OCI-LY1 (cell line): Measurements from ENCODE around the gene MPG.
A peak's percentile ranks its signal among the peaks of the same experiment; 100 is the strongest.

ENCODE experiments used
- H2AFZ ChIP-seq: fragments of 200-600 bp; sonication (generic), shearing (Covaris generic); 2 replicates; pipeline ENCODE4 v1.6.0; 2014; ENCODE audit warnings: antibody characterized with exemption, mild to moderate bottlenecking, low read length
- H3F3A ChIP-seq: fragments of 200-600 bp; sonication (generic), shearing (Covaris generic); 2 replicates; pipeline ENCODE4 v1.6.0; 2014; ENCODE audit warnings: mild to moderate bottlenecking, antibody characterized with exemption, low read length, moderate library complexity; ENCODE audit not compliant: insufficient read depth
- H3K27ac ChIP-seq: fragments of 200-600 bp; sonication (generic); 2 replicates; pipeline ENCODE4 v1.5.1; 2014; ENCODE audit warnings: low read length, mixed run types, mild to moderate bottlenecking, low read depth; ENCODE audit not compliant: poor library complexity, severe bottlenecking
- H3K27me3 ChIP-seq: fragments of 200-600 bp; sonication (generic); 2 replicates; pipeline ENCODE4 v1.6.0; 2014; ENCODE audit warnings: antibody characterized with exemption, mild to moderate bottlenecking, low read length, moderate library complexity; ENCODE audit not compliant: insufficient read depth
- H3K36me3 ChIP-seq: fragments of 200-600 bp; sonication (generic); 2 replicates; pipeline ENCODE4 v1.6.1; 2014; ENCODE audit warnings: mild to moderate bottlenecking, antibody characterized with exemption, low read length, moderate library complexity, mixed read lengths; ENCODE audit not compliant: insufficient read depth
- H3K4me1 ChIP-seq: fragments of 200-600 bp; sonication (generic); 2 replicates; pipeline ENCODE4 v1.5.1; 2014; ENCODE audit warnings: mild to moderate bottlenecking, low read length, moderate library complexity; ENCODE audit not compliant: insufficient read depth, severe bottlenecking
- H3K4me2 ChIP-seq: fragments of 200-600 bp; sonication (generic), shearing (Covaris generic); 2 replicates; pipeline ENCODE4 v1.6.1; 2014; ENCODE audit warnings: low read length
- H3K4me3 ChIP-seq: fragments of 200-600 bp; sonication (generic); 2 replicates; pipeline ENCODE4 v1.5.1; 2014; ENCODE audit warnings: low read length, low read depth, mild to moderate bottlenecking, mixed read lengths; ENCODE audit not compliant: poor library complexity, severe bottlenecking
- H3K79me2 ChIP-seq: fragments of 200-600 bp; shearing (Covaris generic); 2 replicates; pipeline ENCODE4 v1.6.1; 2016; ENCODE audit warnings: mixed run types, low read length, mixed read lengths; ENCODE audit not compliant: insufficient read depth
- H3K9ac ChIP-seq: fragments of 200-600 bp; sonication (generic), shearing (Covaris generic); 2 replicates; pipeline ENCODE4 v1.6.1; 2014; ENCODE audit warnings: mild to moderate bottlenecking, low read length, mixed read lengths
- H3K9me2 ChIP-seq: fragments of 200-600 bp; sonication (generic), shearing (Covaris generic); 2 replicates; pipeline ENCODE4 v1.6.1; 2014; ENCODE audit warnings: low read depth, mild to moderate bottlenecking, low read length, mixed read lengths
- H3K9me3 ChIP-seq: fragments of 200-600 bp; shearing (Covaris generic); 2 replicates; pipeline ENCODE4 v1.6.1; 2014; ENCODE audit warnings: low read length, mixed read lengths
- H4K20me1 ChIP-seq: fragments of 200-600 bp; sonication (generic), shearing (Covaris generic); 2 replicates; pipeline ENCODE4 v1.6.0; 2016; ENCODE audit warnings: mild to moderate bottlenecking, low read length; ENCODE audit not compliant: insufficient read depth
- CTCF ChIP-seq: fragments of 200-600 bp; sonication (generic), shearing (Covaris generic); IDR thresholded peaks from 2 replicates; pipeline ENCODE4 v1.5.1; 2017; ENCODE audit warnings: mild to moderate bottlenecking, antibody characterized with exemption, low read length, moderate library complexity, mixed read lengths
- EZH2 ChIP-seq: fragments of 200-600 bp; sonication (generic), shearing (Covaris generic); IDR thresholded peaks from 2 replicates; pipeline ENCODE4 v1.8.0; 2017; ENCODE audit warnings: borderline replicate concordance, mixed run types, mild to moderate bottlenecking, antibody characterized with exemption, low read length, moderate library complexity, mixed read lengths

MPG gene

GRCh38 chr16:77273-77806, 685 bp upstream of the MPG start:
- TF ChIP-seq EZH2 = no peak
- TF ChIP-seq CTCF = no peak
- Histone ChIP-seq H3K9me2 (no peaks in the 10 kb centered on the region), H3K4me2 (peak overlapping the region; percentile 86), H3F3A (no peaks in the 10 kb centered on the region), H3K36me3 (peaks cover 7% of the 10 kb centered on the region; the same call in 1 of the 2 replicates), H3K27ac (no peak overlapping the region), H3K9me3 (no peaks in the 10 kb centered on the region), H3K9ac (peak overlapping the region; percentile 95), H4K20me1 (no peaks in the 10 kb centered on the region), H3K27me3 (peaks cover 6% of the 10 kb centered on the region; the same call in 1 of the 2 replicates), H2AFZ (no peak overlapping the region), H3K4me1 (peaks cover 22% of the 10 kb centered on the region), H3K4me3 (peak overlapping the region; percentile 93), H3K79me2 (no peaks in the 10 kb centered on the region)

GRCh38 chr16:78444-79150, 572 bp downstream of the MPG start:
- Histone ChIP-seq H2AFZ (no peak overlapping the region), H3K4me2 (peak overlapping the region; percentile 86), H3K4me1 (peaks cover 19% of the 10 kb centered on the region), H3K9me3 (no peaks in the 10 kb centered on the region), H4K20me1 (no peaks in the 10 kb centered on the region), H3K27ac (peak overlapping the region; percentile 7), H3K36me3 (peaks cover 10% of the 10 kb centered on the region; the same call in 1 of the 2 replicates), H3K79me2 (no peaks in the 10 kb centered on the region), H3K27me3 (0 out of 2 replicates have a peak, but pooled peaks cover 1% of the 10 kb centered on the region), H3K4me3 (peak overlapping the region; percentile 93), H3K9me2 (no peaks in the 10 kb centered on the region), H3K9ac (peak overlapping the region; percentile 95), H3F3A (no peaks in the 10 kb centered on the region)
- no peak for TF ChIP-seq CTCF
- no peak for TF ChIP-seq EZH2

- peaks cover 10% of the 10 kb centered on the region; the same call in 1 of the 2 replicates for H3K36me3 ChIP-seq
- peaks cover 26% of the 10 kb centered on the region for H3K4me1 ChIP-seq
- H3K9me2 ChIP-seq = no peaks in the 10 kb centered on the region
- H3K27me3 ChIP-seq = no peaks in the 10 kb centered on the region
- H3K4me2 ChIP-seq = peak overlapping the region; percentile 86
- no peak overlapping the region for H2AFZ ChIP-seq
- no peaks in the 10 kb centered on the region for H4K20me1 ChIP-seq
- peak overlapping the region; percentile 93 for H3K4me3 ChIP-seq
- peak overlapping the region; percentile 7 for H3K27ac ChIP-seq
- no peak for TF ChIP-seq EZH2
- H3K9ac ChIP-seq = peak overlapping the region; percentile 95
- H3F3A ChIP-seq = no peaks in the 10 kb centered on the region
- H3K9me3 ChIP-seq = no peaks in the 10 kb centered on the region
- no peaks in the 10 kb centered on the region for H3K79me2 ChIP-seq
Observed at GRCh38 chr16:79151-80054, 1.4 kb downstream of the MPG start.
